PFSK-1 (cell line): ENCODE data around the gene CCDC121.

ENCODE experiments used
- FOXP2 ChIP-seq: optimal IDR thresholded peaks from 2 replicates; pipeline ENCODE3; 2011; ENCODE audit warnings: borderline replicate concordance, control low read depth, inconsistent platforms; ENCODE audit not compliant: insufficient read depth; ENCODE audit errors: extremely low read length, extremely low read depth
- POLR2AphosphoS5 ChIP-seq: IDR thresholded peaks from 2 replicates; pipeline ENCODE4 v1.6.1; 2012; ENCODE audit warnings: low read depth, mild to moderate bottlenecking, control low read depth, low read length, moderate library complexity
- REST ChIP-seq, 2 experiments: IDR thresholded peaks; 2 replicates each; pipeline versions ENCODE4 v1.6.1 to v1.8.0; 2011 to 2012; ENCODE audit warnings: low read depth in 2 of 2, low read length in 2 of 2, control low read depth in 1 of 2, inconsistent platforms in 1 of 2, mild to moderate bottlenecking in 1 of 2, moderate library complexity in 1 of 2; ENCODE audit not compliant: insufficient read depth in 1 of 2
- SIN3A ChIP-seq: IDR thresholded peaks from 2 replicates; pipeline ENCODE4 v1.6.1; 2012; ENCODE audit warnings: mild to moderate bottlenecking, low read length, moderate library complexity, borderline replicate concordance; ENCODE audit not compliant: insufficient read depth
- TAF1 ChIP-seq: IDR thresholded peaks from 2 replicates; pipeline ENCODE4 v1.6.1; 2012; ENCODE audit warnings: low read length, control low read depth, borderline replicate concordance; ENCODE audit not compliant: insufficient read depth

CCDC121 gene

GRCh38 chr2:27638037-27638637 lies 9.3 kb upstream of the CCDC121 start:
- no peak for TF ChIP-seq REST (IDR thresholded peaks at IDR 0.05; ENCODE audit: insufficient read depth in 1 of 2, low read depth in 2 of 2, low read length in 2 of 2)
- no peak for TF ChIP-seq SIN3A
- no peak for TF ChIP-seq POLR2AphosphoS5

- TF ChIP-seq SIN3A = no peak
- no peak for TF ChIP-seq FOXP2
- TF ChIP-seq POLR2AphosphoS5 = no peak
- no peak for TF ChIP-seq TAF1
- TF ChIP-seq REST (IDR thresholded peaks at IDR 0.05; ENCODE audit: insufficient read depth in 1 of 2, low read depth in 2 of 2, low read length in 2 of 2) = no peak
Measured at GRCh38 chr2:27636766-27637165, 8.0 kb upstream of the CCDC121 start.

- TF ChIP-seq REST (IDR thresholded peaks at IDR 0.05; ENCODE audit: insufficient read depth in 1 of 2, low read depth in 2 of 2, low read length in 2 of 2) = no peak
- TF ChIP-seq POLR2AphosphoS5 = no peak
- TF ChIP-seq SIN3A = no peak
- no peak for TF ChIP-seq FOXP2
- TF ChIP-seq TAF1 = no peak
Measured at GRCh38 chr2:27634291-27634690, 5.5 kb upstream of the CCDC121 start.

GRCh38 chr2:27627963-27628766 lies 647 bp downstream of the CCDC121 start:
- no peak for TF ChIP-seq FOXP2
- TF ChIP-seq TAF1 = no peak
- TF ChIP-seq SIN3A = no peak
- TF ChIP-seq REST (IDR thresholded peaks at IDR 0.05; ENCODE audit: insufficient read depth in 1 of 2, low read depth in 2 of 2, low read length in 2 of 2) = no peak
- no peak for TF ChIP-seq POLR2AphosphoS5
